ENCODE data around the gene DNMT3B. TPM values are rescaled to one million over a fixed set of nuclear protein-coding genes. Genes with fewer than 3 reads are reported as not detected.
A peak's percentile ranks its signal among the peaks of the same experiment; 100 is the strongest.

Gene DNMT3B
- total and polyA plus RNA-seq, 4 donors = 0.26 to 2.8 (median 0.60) TPM

- TF ChIP-seq HNF4A (conservative IDR thresholded peaks at IDR 0.05) (no peak), FOXA2 (IDR thresholded peaks at IDR 0.05) (no peak), TAF1 (conservative IDR thresholded peaks at IDR 0.05) (no peak), RAD21 (IDR thresholded peaks at IDR 0.05) (no peak)
- H3K4me3 ChIP-seq (ENCODE audit: low read depth in 1 of 3, low read length in 3 of 3) = peak overlapping the region; percentile 83 to 96 (median 93)
- H3K4me1 ChIP-seq (ENCODE audit: control insufficient read depth in 4 of 4, insufficient read depth in 4 of 4, low read length in 3 of 4) = peaks cover 4 to 14% (median 12%) of the 10 kb centered on the region in 4 donors
- under 1% methylated on average over 58 of the region's 58 CpGs for WGBS
- H3K9ac ChIP-seq (ENCODE audit: low read depth in 1 of 2, low read length in 2 of 2) = peak overlapping the region; percentile 57 to 78
- H3K9me3 ChIP-seq (ENCODE audit: control insufficient read depth in 4 of 4, low read length in 3 of 4) = no peaks in the 10 kb centered on the region
- peak overlapping the region; percentile 95 for H3K27ac ChIP-seq (ENCODE audit: low read depth in 1 of 2, low read length in 2 of 2)
- no peaks in the 10 kb centered on the region for H3K27me3 ChIP-seq (ENCODE audit: control insufficient read depth in 4 of 4, insufficient read depth in 4 of 4, low read length in 3 of 4)
- H3K36me3 ChIP-seq (ENCODE audit: control insufficient read depth in 4 of 4, insufficient read depth in 3 of 4, low read depth in 1 of 4, low read length in 3 of 4) = no peaks in the 10 kb centered on the region
- no peak for DNase-seq (ENCODE audit: low spot score)
These were observed 58.0 kb downstream of the DNMT3B start for GRCh38 chr20:32819992-32820697.

- WGBS = 77% methylated on average over 25 of the region's 25 CpGs
- Histone ChIP-seq H3K9me3 (ENCODE audit: control insufficient read depth in 4 of 4, low read length in 3 of 4) (no peaks in the 10 kb centered on the region), H3K4me3 (ENCODE audit: low read depth in 1 of 3, low read length in 3 of 3) (peak overlapping the region; percentile 83 to 96 (median 93)), H3K9ac (ENCODE audit: low read depth in 1 of 2, low read length in 2 of 2) (peak overlapping the region; percentile 57 to 78), H3K36me3 (ENCODE audit: control insufficient read depth in 4 of 4, insufficient read depth in 3 of 4, low read depth in 1 of 4, low read length in 3 of 4) (no peaks in the 10 kb centered on the region), H3K4me1 (ENCODE audit: control insufficient read depth in 4 of 4, insufficient read depth in 4 of 4, low read length in 3 of 4) (peaks cover 4 to 15% (median 12%) of the 10 kb centered on the region in 4 donors), H3K27ac (ENCODE audit: low read depth in 1 of 2, low read length in 2 of 2) (peak overlapping the region; percentile 95), H3K27me3 (ENCODE audit: control insufficient read depth in 4 of 4, insufficient read depth in 4 of 4, low read length in 3 of 4) (no peaks in the 10 kb centered on the region)
- TF ChIP-seq RXRA (IDR thresholded peaks at IDR 0.05) = peak; percentile 27 to 37
- no peak for TF ChIP-seq ZBTB33 (IDR thresholded peaks at IDR 0.05)
- TF ChIP-seq NR2F2 (IDR thresholded peaks at IDR 0.05) = peak; percentile 12
- DNase-seq (ENCODE audit: low spot score) = peak; percentile 37
These were observed 58.7 kb downstream of the DNMT3B start for GRCh38 chr20:32820698-32821377.

- TF ChIP-seq ATF3 (IDR thresholded peaks at IDR 0.05) (no peak), YY1 (IDR thresholded peaks at IDR 0.05) (no peak), EGR1 (IDR thresholded peaks at IDR 0.05; ENCODE audit: low read depth in 2 of 2) (no peak), REST (IDR thresholded peaks at IDR 0.05) (no peak), MAX (IDR thresholded peaks at IDR 0.05) (no peak), SP1 (IDR thresholded peaks at IDR 0.05) (no peak), TAF1 (conservative IDR thresholded peaks at IDR 0.05) (no peak), CTCF (IDR thresholded peaks at IDR 0.05; ENCODE audit: low read depth, low read length, missing input control) (no peak), ZBTB33 (IDR thresholded peaks at IDR 0.05) (no peak), RXRA (IDR thresholded peaks at IDR 0.05) (no peak)
- 89% methylated on average over 5 of the region's 5 CpGs for WGBS
- Histone ChIP-seq H3K9me3 (ENCODE audit: control insufficient read depth in 4 of 4, low read length in 3 of 4) (no peaks in the 10 kb centered on the region), H3K36me3 (ENCODE audit: control insufficient read depth in 4 of 4, insufficient read depth in 3 of 4, low read depth in 1 of 4, low read length in 3 of 4) (peaks cover 0 to 4% (median 3%) of the 10 kb centered on the region in 4 donors), H3K4me3 (ENCODE audit: low read depth in 1 of 3, low read length in 3 of 3) (no peak overlapping the region), H3K9ac (ENCODE audit: low read depth in 1 of 2, low read length in 2 of 2) (no peak overlapping the region), H3K27ac (ENCODE audit: low read depth in 1 of 2, low read length in 2 of 2) (no peak overlapping the region), H3K4me1 (ENCODE audit: control insufficient read depth in 4 of 4, insufficient read depth in 4 of 4, low read length in 3 of 4) (peaks cover 4 to 15% (median 12%) of the 10 kb centered on the region in 4 donors), H3K27me3 (ENCODE audit: control insufficient read depth in 4 of 4, insufficient read depth in 4 of 4, low read length in 3 of 4) (no peaks in the 10 kb centered on the region)
- DNase-seq (ENCODE audit: low spot score) = no peak
These were observed 60.0 kb downstream of the DNMT3B start for GRCh38 chr20:32822225-32822624.
